ENCODE measurements around the gene PALMD.

DNA sequence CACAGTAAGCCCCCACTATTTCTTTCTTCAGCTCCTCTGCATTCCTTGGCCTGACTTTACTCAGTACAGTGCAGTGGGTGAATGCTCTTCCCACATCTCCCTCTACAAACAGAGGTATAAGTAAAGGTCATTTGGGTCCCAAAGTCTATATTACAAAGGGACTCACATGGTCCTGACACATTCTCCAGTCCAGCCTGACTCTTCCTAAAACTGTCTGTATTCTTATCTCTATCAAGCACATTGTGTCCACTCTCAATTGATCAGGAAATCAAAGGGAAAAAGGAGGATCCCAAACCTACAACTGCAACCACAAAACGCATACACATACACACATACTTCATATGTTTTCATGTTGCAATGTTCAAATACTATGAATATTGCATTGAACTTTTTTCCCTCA lies 71.1 kb downstream of the PALMD start:
- TF ChIP-seq ATOH8 (CRISPR knock-in tag; IDR thresholded peaks at IDR 0.05; ENCODE audit: low read depth) (no peak), MAZ (IDR thresholded peaks at IDR 0.05; ENCODE audit: borderline replicate concordance, low read depth, low read length) (no peak), HDAC2 (IDR thresholded peaks at IDR 0.05) (no peak)
- TF ChIP-seq, protein P1, sequence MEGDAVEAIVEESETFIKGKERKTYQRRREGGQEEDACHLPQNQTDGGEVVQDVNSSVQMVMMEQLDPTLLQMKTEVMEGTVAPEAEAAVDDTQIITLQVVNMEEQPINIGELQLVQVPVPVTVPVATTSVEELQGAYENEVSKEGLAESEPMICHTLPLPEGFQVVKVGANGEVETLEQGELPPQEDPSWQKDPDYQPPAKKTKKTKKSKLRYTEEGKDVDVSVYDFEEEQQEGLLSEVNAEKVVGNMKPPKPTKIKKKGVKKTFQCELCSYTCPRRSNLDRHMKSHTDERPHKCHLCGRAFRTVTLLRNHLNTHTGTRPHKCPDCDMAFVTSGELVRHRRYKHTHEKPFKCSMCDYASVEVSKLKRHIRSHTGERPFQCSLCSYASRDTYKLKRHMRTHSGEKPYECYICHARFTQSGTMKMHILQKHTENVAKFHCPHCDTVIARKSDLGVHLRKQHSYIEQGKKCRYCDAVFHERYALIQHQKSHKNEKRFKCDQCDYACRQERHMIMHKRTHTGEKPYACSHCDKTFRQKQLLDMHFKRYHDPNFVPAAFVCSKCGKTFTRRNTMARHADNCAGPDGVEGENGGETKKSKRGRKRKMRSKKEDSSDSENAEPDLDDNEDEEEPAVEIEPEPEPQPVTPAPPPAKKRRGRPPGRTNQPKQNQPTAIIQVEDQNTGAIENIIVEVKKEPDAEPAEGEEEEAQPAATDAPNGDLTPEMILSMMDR (IDR thresholded peaks at IDR 0.05): no peak
- TF ChIP-seq, protein P2, sequence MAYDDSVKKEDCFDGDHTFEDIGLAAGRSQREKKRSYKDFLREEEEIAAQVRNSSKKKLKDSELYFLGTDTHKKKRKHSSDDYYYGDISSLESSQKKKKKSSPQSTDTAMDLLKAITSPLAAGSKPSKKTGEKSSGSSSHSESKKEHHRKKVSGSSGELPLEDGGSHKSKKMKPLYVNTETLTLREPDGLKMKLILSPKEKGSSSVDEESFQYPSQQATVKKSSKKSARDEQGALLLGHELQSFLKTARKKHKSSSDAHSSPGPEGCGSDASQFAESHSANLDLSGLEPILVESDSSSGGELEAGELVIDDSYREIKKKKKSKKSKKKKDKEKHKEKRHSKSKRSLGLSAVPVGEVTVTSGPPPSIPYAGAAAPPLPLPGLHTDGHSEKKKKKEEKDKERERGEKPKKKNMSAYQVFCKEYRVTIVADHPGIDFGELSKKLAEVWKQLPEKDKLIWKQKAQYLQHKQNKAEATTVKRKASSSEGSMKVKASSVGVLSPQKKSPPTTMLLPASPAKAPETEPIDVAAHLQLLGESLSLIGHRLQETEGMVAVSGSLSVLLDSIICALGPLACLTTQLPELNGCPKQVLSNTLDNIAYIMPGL (CRISPR knock-in tag; IDR thresholded peaks at IDR 0.05; ENCODE audit: borderline replicate concordance): no peak

All from A549 (cell line).